ENCODE results near the gene FBP2. TPM values are rescaled to one million over a fixed set of nuclear protein-coding genes. Genes with fewer than 3 reads are reported as not detected.

FBP2 gene
- total and polyA plus RNA-seq, 4 experiments from 2014 or later: not detected

DNA sequence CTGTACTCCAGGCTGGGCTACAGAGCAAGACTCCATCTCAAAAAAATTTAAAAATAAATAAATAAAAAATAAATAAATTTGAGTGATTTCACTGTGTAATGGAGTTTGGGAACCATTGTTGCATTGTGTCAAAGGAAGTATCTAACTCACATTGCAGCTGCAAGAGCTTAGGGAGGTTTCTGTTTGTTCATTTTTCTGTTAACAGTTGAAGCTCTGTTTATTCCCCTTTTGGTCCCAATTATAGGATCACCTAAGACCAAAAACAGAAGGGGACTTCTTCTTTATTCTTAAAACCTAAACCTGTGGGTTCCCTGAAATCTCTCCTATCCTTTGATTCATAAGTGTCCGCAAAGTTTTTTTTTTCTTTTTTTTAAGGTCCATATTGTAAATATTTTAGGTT lies 67.4 kb downstream of the FBP2 start:
- ChIA-PET CTCF (ENCODE audit: partially characterized antibody) (no interaction called here), POLR2A (ENCODE audit: partially characterized antibody) (no interaction called here)
- H3K36me3 ChIP-seq (ENCODE audit: insufficient read depth, low read length): no peaks in the 10 kb centered on the region
- H3K4me3 ChIP-seq (ENCODE audit: low read length in 2 of 2): no peak overlapping the region
- Mint-ChIP-seq H3K27ac (no peak overlapping the region), H3K4me1 (no peaks in the 10 kb centered on the region), H3K4me3 (no peak overlapping the region), H3K9me3 (no peaks in the 10 kb centered on the region), H3K27me3 (peaks cover 7 to 13% of the 10 kb centered on the region in 2 donors), H3K36me3 (no peaks in the 10 kb centered on the region)
- H3K27ac ChIP-seq (ENCODE audit: low read depth, low read length): no peak overlapping the region
- H3K27me3 ChIP-seq (ENCODE audit: insufficient read depth, low read length): no peaks in the 10 kb centered on the region
- intact Hi-C loops (cut with micrococcal nuclease): no loop called here
- H3K9me3 ChIP-seq (ENCODE audit: control insufficient read depth in 1 of 2, low read length in 2 of 2): no peaks in the 10 kb centered on the region
- no peaks in the 10 kb centered on the region for H3K4me1 ChIP-seq (ENCODE audit: insufficient read depth, low read length)
- no peak for DNase-seq

DNA sequence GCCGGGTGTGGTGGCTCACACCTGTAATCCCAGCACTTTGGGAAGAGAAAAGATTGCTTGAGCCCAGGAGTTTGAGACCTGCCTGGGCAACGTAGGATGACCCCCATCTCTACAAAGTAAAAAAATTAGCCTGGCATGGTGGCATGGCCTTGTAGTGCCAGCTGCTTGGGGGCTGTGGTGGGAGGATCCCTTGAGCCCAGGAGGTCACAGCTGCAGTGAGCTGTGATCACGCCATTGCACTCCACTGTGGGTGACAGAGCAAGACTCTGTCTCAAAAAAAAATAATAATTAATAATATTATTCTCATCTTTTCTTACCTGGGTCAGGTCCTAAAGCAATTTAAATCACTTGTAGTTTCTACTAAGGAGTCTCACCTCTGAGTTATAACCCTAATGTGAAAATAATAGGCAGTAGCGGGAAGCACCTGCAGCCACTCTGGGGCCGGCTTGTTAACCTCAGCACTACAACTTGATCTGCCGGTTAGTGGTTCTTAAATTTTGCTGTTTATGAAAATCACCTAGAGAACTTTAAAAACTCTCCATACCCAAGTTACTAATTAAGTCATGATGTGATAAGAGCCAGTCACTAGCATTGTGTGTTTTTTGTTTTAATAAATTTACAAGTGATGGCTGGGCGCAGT lies 68.1 kb downstream of the FBP2 start:
- Histone ChIP-seq H3K9me3 (ENCODE audit: control insufficient read depth in 1 of 2, low read length in 2 of 2) (no peaks in the 10 kb centered on the region), H3K27me3 (ENCODE audit: insufficient read depth, low read length) (no peaks in the 10 kb centered on the region), H3K36me3 (ENCODE audit: insufficient read depth, low read length) (no peaks in the 10 kb centered on the region), H3K4me1 (ENCODE audit: insufficient read depth, low read length) (no peaks in the 10 kb centered on the region), H3K27ac (ENCODE audit: low read depth, low read length) (no peak overlapping the region), H3K4me3 (ENCODE audit: low read length in 2 of 2) (no peak overlapping the region)
- Mint-ChIP-seq H3K36me3 (no peaks in the 10 kb centered on the region), H3K27ac (no peak overlapping the region), H3K9me3 (no peaks in the 10 kb centered on the region), H3K4me3 (no peak overlapping the region), H3K27me3 (peaks cover 6 to 13% of the 10 kb centered on the region in 2 donors), H3K4me1 (no peaks in the 10 kb centered on the region)
- ChIA-PET CTCF (ENCODE audit: partially characterized antibody) (no interaction called here), POLR2A (ENCODE audit: partially characterized antibody) (interaction anchor here (0.7 kb wide), 1 partner anchor 11 kb away, joined by 3 read pairs; no protein-coding TSS in a partner anchor)
- DNase-seq: no peak
- intact Hi-C loops (cut with micrococcal nuclease): no loop called here

DNA sequence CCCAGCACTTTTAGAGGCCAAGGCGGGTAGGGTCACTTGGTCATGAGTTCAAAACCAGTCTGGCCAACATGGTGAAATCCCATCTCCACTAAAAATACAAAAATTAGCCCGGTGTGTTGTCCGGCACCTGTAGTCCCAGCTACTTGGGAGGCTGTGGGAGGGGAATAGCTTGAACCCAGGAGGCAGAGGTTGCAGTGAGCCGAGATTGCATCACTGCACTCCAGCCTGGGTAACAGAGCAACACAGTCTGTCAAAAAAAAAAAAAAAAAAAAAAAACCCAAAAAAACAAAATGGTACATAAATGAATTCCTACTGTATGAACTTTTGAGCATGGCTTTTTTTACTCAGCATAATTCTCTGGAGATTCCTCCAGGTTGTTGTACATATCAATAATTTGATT lies 76.4 kb downstream of the FBP2 start:
- CTCF ChIA-PET (ENCODE audit: partially characterized antibody): no interaction called here
- intact Hi-C loops (cut with micrococcal nuclease): no loop called here
- POLR2A ChIA-PET (ENCODE audit: partially characterized antibody): no interaction called here
- H3K9me3 ChIP-seq (ENCODE audit: control insufficient read depth in 1 of 2, low read length in 2 of 2): no peaks in the 10 kb centered on the region
- Mint-ChIP-seq H3K27me3 (peaks cover 2 to 6% of the 10 kb centered on the region in 2 donors), H3K36me3 (no peaks in the 10 kb centered on the region), H3K27ac (no peak overlapping the region), H3K9me3 (peaks cover 0 to 5% (median 0%) of the 10 kb centered on the region in 8 donors), H3K4me3 (no peak overlapping the region), H3K4me1 (peaks cover 0 to 2% (median 0%) of the 10 kb centered on the region in 4 donors)
- H3K27ac ChIP-seq (ENCODE audit: low read depth, low read length): no peak overlapping the region
- no peak overlapping the region for H3K4me3 ChIP-seq (ENCODE audit: low read length in 2 of 2)
- no peaks in the 10 kb centered on the region for H3K4me1 ChIP-seq (ENCODE audit: insufficient read depth, low read length)
- no peaks in the 10 kb centered on the region for H3K36me3 ChIP-seq (ENCODE audit: insufficient read depth, low read length)
- DNase-seq: no peak
- H3K27me3 ChIP-seq (ENCODE audit: insufficient read depth, low read length): no peaks in the 10 kb centered on the region

DNA sequence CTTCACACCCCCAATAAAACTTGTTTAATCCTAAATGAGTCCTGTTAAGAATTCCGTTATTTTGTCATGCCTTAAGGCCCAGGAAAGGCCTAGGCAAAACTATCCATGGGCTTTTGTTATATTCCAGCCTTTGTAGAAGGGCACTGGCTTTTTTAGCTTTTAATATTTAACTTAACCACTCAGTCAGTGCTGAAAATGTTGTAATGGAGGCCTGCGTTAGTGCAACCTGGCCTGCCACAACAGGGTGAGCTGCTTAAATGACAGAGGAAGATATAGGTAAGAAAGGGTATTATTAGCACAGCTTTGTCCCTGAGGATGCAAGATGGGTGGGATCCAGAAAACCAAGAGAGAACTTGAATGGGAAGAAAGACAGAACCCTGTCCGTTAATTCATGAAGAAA lies 78.9 kb downstream of the FBP2 start:
- no peaks in the 10 kb centered on the region for H3K36me3 Mint-ChIP-seq

DNA sequence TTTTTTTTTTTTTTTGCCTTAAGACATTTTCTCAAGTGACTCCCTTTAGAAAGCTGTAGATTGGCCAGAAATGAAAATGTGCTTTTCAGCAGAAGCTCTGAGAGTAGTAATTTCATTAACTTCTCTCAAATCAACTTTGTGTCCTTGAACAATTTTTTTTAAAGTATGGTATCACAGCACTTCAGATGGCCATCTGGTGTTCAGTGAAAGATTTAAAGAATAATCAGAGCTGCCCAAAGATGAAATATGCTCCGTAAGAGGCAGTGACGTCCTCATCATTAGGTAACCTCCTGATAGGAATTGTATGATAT lies 81.7 kb downstream of the FBP2 start:
- CTCF ChIA-PET (ENCODE audit: partially characterized antibody): no interaction called here
- Histone ChIP-seq H3K4me1 (ENCODE audit: insufficient read depth, low read length) (no peaks in the 10 kb centered on the region), H3K27ac (ENCODE audit: low read depth, low read length) (no peak overlapping the region), H3K36me3 (ENCODE audit: insufficient read depth, low read length) (no peaks in the 10 kb centered on the region), H3K4me3 (ENCODE audit: low read length in 2 of 2) (no peak overlapping the region), H3K9me3 (ENCODE audit: control insufficient read depth in 1 of 2, low read length in 2 of 2) (no peaks in the 10 kb centered on the region), H3K27me3 (ENCODE audit: insufficient read depth, low read length) (no peaks in the 10 kb centered on the region)
- Mint-ChIP-seq H3K4me1 (peaks cover 0 to 4% (median under 1%) of the 10 kb centered on the region in 4 donors), H3K36me3 (no peaks in the 10 kb centered on the region), H3K4me3 (no peak overlapping the region), H3K9me3 (no peaks in the 10 kb centered on the region), H3K27ac (no peak overlapping the region), H3K27me3 (peaks cover 0 to 3% of the 10 kb centered on the region in 2 donors)
- intact Hi-C loops (cut with micrococcal nuclease): no loop called here
- POLR2A ChIA-PET (ENCODE audit: partially characterized antibody): no interaction called here
- no peak for DNase-seq

More for the DNA sequence above, 78.9 kb downstream of the FBP2 start:
- H3K9me3 Mint-ChIP-seq: peaks cover 0 to 3% (median 0%) of the 10 kb centered on the region in 8 donors
- H3K27me3 Mint-ChIP-seq: peaks cover 0 to 4% of the 10 kb centered on the region in 2 donors
- peaks cover 0 to 2% (median 0%) of the 10 kb centered on the region in 4 donors for H3K4me1 Mint-ChIP-seq
- ChIA-PET POLR2A (ENCODE audit: partially characterized antibody) (no interaction called here), CTCF (ENCODE audit: partially characterized antibody) (no interaction called here)
- no peak for DNase-seq
- Histone ChIP-seq H3K9me3 (ENCODE audit: control insufficient read depth in 1 of 2, low read length in 2 of 2) (no peaks in the 10 kb centered on the region), H3K4me1 (ENCODE audit: insufficient read depth, low read length) (no peaks in the 10 kb centered on the region), H3K27me3 (ENCODE audit: insufficient read depth, low read length) (no peaks in the 10 kb centered on the region), H3K4me3 (ENCODE audit: low read length in 2 of 2) (no peak overlapping the region), H3K27ac (ENCODE audit: low read depth, low read length) (no peak overlapping the region), H3K36me3 (ENCODE audit: insufficient read depth, low read length) (no peaks in the 10 kb centered on the region)
- H3K4me3 Mint-ChIP-seq: no peak overlapping the region
- H3K27ac Mint-ChIP-seq: no peak overlapping the region
- intact Hi-C loops (cut with micrococcal nuclease): no loop called here

DNA sequence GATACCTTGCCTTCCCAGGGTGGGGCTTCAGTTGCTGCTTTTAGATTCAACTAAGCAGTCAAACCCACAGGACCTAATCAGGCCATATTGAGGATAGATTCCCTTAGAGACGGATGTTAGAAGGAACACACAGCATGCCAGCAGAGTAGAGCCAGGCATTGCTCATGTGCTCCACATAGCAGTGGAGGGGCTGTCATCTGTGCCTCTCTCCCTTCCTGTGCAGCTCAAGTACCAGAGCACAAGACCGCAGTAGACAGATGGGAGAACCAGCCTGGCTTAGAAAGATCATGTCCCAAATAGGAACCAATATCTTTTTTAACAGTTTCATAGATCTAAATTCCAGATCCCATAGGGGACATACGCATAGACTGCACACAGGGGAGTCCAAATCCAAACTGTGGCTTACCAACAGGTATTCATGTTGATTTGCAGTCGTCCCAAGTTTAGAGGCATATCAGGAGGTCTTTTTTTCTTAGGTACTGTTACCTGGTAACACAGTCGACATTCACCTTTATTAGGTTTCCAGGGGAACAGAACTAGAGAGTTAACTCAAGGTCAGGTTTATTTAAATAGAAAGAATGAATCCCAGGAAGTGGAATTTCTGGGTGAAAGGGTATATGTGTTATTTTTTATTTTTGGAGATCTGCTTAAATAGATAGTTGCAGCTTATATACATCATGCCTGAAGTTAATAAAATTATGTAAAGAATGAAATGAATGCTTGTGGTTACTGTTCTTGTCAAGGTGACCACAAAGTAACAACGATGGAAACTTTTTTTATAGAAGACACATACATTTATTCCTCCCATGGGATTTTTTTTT lies 82.3 kb downstream of the FBP2 start:
- POLR2A ChIA-PET (ENCODE audit: partially characterized antibody): no interaction called here

More for the DNA sequence above, 82.3 kb downstream of the FBP2 start:
- no peak overlapping the region for H3K4me3 ChIP-seq (ENCODE audit: low read length in 2 of 2)
- no peaks in the 10 kb centered on the region for H3K36me3 ChIP-seq (ENCODE audit: insufficient read depth, low read length)
- no peak overlapping the region for H3K27ac ChIP-seq (ENCODE audit: low read depth, low read length)
- no peaks in the 10 kb centered on the region for H3K4me1 ChIP-seq (ENCODE audit: insufficient read depth, low read length)
- peaks cover 0 to 4% (median under 1%) of the 10 kb centered on the region in 4 donors for H3K4me1 Mint-ChIP-seq
- no peaks in the 10 kb centered on the region for H3K27me3 ChIP-seq (ENCODE audit: insufficient read depth, low read length)
- H3K9me3 ChIP-seq (ENCODE audit: control insufficient read depth in 1 of 2, low read length in 2 of 2): no peaks in the 10 kb centered on the region
- H3K9me3 Mint-ChIP-seq: no peaks in the 10 kb centered on the region
- H3K36me3 Mint-ChIP-seq: no peaks in the 10 kb centered on the region
- CTCF ChIA-PET (ENCODE audit: partially characterized antibody): no interaction called here
- H3K4me3 Mint-ChIP-seq: no peak overlapping the region
- intact Hi-C loops (cut with micrococcal nuclease): no loop called here
- no peak for DNase-seq
- peaks cover 2 to 3% of the 10 kb centered on the region in 2 donors for H3K27me3 Mint-ChIP-seq
- H3K27ac Mint-ChIP-seq: no peak overlapping the region

All from CD4-positive, alpha-beta memory T cell (primary cell).